ENCODE results near the gene LCN9.

The LCN9 gene

DNA sequence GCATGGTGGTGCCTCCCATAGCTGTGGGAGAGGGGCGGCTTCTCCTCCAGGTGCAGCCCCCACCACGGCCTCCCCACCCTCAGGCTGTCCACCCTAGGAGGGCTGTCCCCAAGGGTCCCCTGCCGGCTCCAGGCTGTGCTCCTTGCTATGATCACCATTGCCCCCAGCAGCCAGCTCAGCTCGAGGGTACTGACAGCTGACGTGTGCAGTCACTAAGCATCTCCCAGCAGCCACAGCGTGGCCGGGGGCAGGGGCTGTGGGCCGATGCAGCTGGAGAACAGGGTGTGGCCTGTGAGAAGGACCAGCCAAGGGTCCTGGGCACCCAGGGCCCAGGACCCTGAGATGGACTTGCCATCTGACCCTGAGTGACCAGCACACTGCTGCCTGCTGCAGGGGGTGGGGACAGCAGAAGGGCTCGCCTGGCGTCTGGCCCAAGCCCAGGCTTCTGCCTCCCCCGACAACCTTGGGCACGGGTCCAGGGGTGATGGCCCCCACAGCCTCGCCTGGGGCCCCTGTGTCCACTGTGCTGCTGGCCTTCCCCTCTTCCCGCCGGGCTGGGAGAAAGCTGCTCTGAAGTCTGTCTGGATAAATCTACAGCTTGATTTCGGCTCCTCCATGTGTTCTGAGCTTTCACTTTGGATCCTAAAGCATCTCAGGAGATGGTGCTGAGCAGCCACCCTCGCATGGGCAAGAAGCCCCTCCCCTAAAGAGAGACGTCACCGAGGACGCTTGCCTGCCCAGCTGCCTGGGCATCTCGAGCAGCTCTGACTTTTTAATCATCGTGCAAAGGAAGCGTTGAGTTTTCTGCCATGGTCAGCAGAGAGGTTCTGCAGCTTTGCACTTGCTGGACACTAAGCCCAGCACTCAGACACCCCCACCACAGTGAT lies 44.4 kb downstream of the LCN9 start:
- no peaks in the 10 kb centered on the region for H3K4me1 Mint-ChIP-seq (ENCODE audit: low read depth)

GRCh38 chr9:135708164-135708563 lies 45.1 kb downstream of the LCN9 start:
- Mint-ChIP-seq H3K36me3 (ENCODE audit: low read depth) (no peaks in the 10 kb centered on the region), H3K4me3 (no peak overlapping the region), H3K27ac (no peak overlapping the region), H3K27me3 (ENCODE audit: low read depth) (peaks cover 4% of the 10 kb centered on the region), H3K4me1 (ENCODE audit: low read depth) (no peaks in the 10 kb centered on the region), H3K9me3 (no peaks in the 10 kb centered on the region)

More for the DNA sequence above, 44.4 kb downstream of the LCN9 start:
- H3K27me3 Mint-ChIP-seq (ENCODE audit: low read depth): peaks cover 4% of the 10 kb centered on the region
- no peak overlapping the region for H3K4me3 Mint-ChIP-seq
- no peak overlapping the region for H3K27ac Mint-ChIP-seq
- H3K9me3 Mint-ChIP-seq: no peaks in the 10 kb centered on the region
- H3K36me3 Mint-ChIP-seq (ENCODE audit: low read depth): no peaks in the 10 kb centered on the region

DNA sequence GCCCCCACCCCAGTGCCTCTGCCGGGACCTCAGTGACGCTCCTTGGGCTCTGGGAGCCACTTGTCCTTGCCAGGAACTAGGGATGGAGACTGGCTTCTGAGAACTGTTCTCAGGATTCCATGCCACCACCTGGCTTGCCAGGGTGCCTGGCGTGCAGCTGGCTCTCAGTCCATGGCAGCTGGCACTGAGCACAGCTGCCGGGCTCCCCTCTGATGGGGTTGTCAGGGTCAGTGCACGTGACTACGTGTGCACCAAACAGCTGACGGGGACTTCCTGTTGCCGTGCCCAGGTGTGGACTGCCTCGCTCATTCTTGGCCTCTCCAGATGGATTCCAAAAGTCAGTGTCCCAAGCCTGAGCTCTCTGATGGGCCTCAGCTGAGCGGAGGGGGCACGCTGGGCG lies 48.3 kb downstream of the LCN9 start:
- Mint-ChIP-seq H3K4me3 (no peak overlapping the region), H3K27me3 (ENCODE audit: low read depth) (peaks cover 19% of the 10 kb centered on the region), H3K36me3 (ENCODE audit: low read depth) (no peaks in the 10 kb centered on the region), H3K9me3 (no peaks in the 10 kb centered on the region), H3K27ac (no peak overlapping the region), H3K4me1 (ENCODE audit: low read depth) (no peaks in the 10 kb centered on the region)

- no peaks in the 10 kb centered on the region for H3K4me1 Mint-ChIP-seq (ENCODE audit: low read depth)
- H3K36me3 Mint-ChIP-seq (ENCODE audit: low read depth): no peaks in the 10 kb centered on the region
- H3K27me3 Mint-ChIP-seq (ENCODE audit: low read depth): peaks cover 22% of the 10 kb centered on the region
- no peak overlapping the region for H3K4me3 Mint-ChIP-seq
- H3K27ac Mint-ChIP-seq: no peak overlapping the region
- H3K9me3 Mint-ChIP-seq: no peaks in the 10 kb centered on the region
Measured at GRCh38 chr9:135711881-135712280, 48.8 kb downstream of the LCN9 start.

DNA sequence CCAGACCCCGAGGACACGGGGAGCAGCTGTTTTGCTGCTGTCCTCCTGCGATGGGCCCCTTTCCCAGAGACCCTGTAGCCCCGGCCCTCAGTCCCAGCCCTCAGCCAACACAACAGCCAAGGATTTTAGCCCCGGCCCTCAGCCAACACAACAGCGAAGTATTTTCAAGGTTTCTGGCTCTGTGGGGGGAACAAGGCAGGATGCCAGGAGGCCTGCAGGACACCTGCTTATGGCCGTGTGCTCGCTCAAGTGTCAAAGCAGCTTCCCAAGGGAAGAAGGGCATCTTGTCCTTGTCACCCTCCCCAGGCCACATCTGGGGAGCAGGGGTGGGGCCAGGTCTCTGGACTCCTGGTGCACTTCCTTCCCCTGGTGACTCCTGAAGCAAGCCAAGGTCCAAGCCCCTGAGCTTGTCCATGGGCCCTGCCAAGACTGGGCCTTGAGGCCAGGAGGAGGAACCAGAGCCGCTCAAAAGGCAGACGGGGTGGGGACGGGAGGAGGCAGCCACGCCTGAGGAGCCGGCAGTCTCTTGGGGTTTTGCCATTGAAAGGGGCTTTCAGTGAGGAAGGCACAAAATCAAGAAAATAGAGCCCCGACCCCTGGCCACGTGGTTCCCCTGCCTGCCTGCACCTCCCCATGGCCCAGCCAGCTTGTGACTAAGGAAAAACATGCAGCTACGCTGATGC lies 49.6 kb downstream of the LCN9 start:
- Mint-ChIP-seq H3K4me1 (ENCODE audit: low read depth) (no peaks in the 10 kb centered on the region), H3K4me3 (no peak overlapping the region), H3K9me3 (no peaks in the 10 kb centered on the region), H3K36me3 (ENCODE audit: low read depth) (no peaks in the 10 kb centered on the region), H3K27ac (no peak overlapping the region), H3K27me3 (ENCODE audit: low read depth) (peaks cover 22% of the 10 kb centered on the region)

- H3K27ac Mint-ChIP-seq: no peak overlapping the region
- H3K36me3 Mint-ChIP-seq (ENCODE audit: low read depth): no peaks in the 10 kb centered on the region
- H3K4me3 Mint-ChIP-seq: no peak overlapping the region
- peaks cover 22% of the 10 kb centered on the region for H3K27me3 Mint-ChIP-seq (ENCODE audit: low read depth)
- no peaks in the 10 kb centered on the region for H3K4me1 Mint-ChIP-seq (ENCODE audit: low read depth)
- H3K9me3 Mint-ChIP-seq: no peaks in the 10 kb centered on the region
Measured at GRCh38 chr9:135714242-135715055, 51.3 kb downstream of the LCN9 start.

- Mint-ChIP-seq H3K4me1 (ENCODE audit: low read depth) (no peaks in the 10 kb centered on the region), H3K27me3 (ENCODE audit: low read depth) (peaks cover 22% of the 10 kb centered on the region), H3K27ac (no peak overlapping the region), H3K4me3 (no peak overlapping the region), H3K9me3 (no peaks in the 10 kb centered on the region), H3K36me3 (ENCODE audit: low read depth) (no peaks in the 10 kb centered on the region)
Measured at GRCh38 chr9:135715056-135715595, 52.0 kb downstream of the LCN9 start.

DNA sequence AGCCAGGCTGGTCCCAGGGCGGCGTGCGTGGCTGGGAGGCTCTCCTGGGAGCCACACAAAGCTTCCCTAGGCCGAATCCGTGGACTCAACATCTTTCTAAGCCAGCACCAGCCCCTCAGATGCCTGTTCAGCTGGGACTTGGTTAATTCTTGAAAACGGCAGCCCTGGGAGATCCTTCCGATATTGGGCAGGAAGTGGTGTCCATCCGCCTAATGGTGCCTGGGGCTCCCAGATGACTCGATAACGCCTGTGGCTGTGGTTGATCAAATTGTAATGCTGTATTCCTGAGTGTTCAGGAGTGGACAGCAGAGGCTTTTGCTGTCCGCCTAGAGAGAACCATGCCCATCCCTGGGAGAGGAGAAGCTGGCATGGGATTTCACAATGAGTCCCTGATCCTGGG lies 52.9 kb downstream of the LCN9 start:
- Mint-ChIP-seq H3K27ac (no peak overlapping the region), H3K36me3 (ENCODE audit: low read depth) (no peaks in the 10 kb centered on the region), H3K4me3 (no peak overlapping the region), H3K27me3 (ENCODE audit: low read depth) (peaks cover 22% of the 10 kb centered on the region), H3K4me1 (ENCODE audit: low read depth) (no peaks in the 10 kb centered on the region), H3K9me3 (no peaks in the 10 kb centered on the region)

Measured in T-helper 1 cell treated with Interleukin-12 subunit alpha and Interleukin-12 subunit beta and Interleukin-4 antibody, amounts not matched to agents 30 μg/mL and 1 μg/mL, for 36 hours (primary cell).